Medulla oblongata (tissue), 1 donor: ENCODE data around the gene TBCK.
"Not testable (repeated sequence)": the region's sequence is repeated elsewhere in the genome, so short reads cannot be mapped to it uniquely, and the experiment has no call there.

Experiments
- DNase-seq: peaks from one replicate; pipeline ENCODE4 v3.0.0-alpha.2; 2015; ENCODE audit errors: extremely low spot score

The TBCK gene

GRCh38 chr4:106114270-106114669, 201.7 kb downstream of the TBCK start:
- no peak for DNase-seq

- DNase-seq: not testable (repeated sequence)
Measured at GRCh38 chr4:106111778-106112469, 204.1 kb downstream of the TBCK start.

- DNase-seq: no peak
Measured at GRCh38 chr4:106109929-106110328, 206.1 kb downstream of the TBCK start.

- no peak for DNase-seq
Measured at GRCh38 chr4:106105697-106106096, 210.3 kb downstream of the TBCK start.

- DNase-seq: no peak
Measured at GRCh38 chr4:106104276-106104675, 211.7 kb downstream of the TBCK start.

- DNase-seq: no peak
Measured at GRCh38 chr4:106096454-106096853, 219.6 kb downstream of the TBCK start.

GRCh38 chr4:106095408-106095807, 220.6 kb downstream of the TBCK start:
- DNase-seq: no peak

GRCh38 chr4:106092361-106093040, 223.5 kb downstream of the TBCK start:
- DNase-seq: no peak

GRCh38 chr4:106090826-106091225, 225.2 kb downstream of the TBCK start:
- DNase-seq: no peak

- no peak for DNase-seq
Measured at GRCh38 chr4:106083065-106083464, 232.9 kb downstream of the TBCK start.

- DNase-seq: no peak
Measured at GRCh38 chr4:106080376-106080775, 235.6 kb downstream of the TBCK start.

GRCh38 chr4:106079616-106080015, 236.4 kb downstream of the TBCK start:
- DNase-seq: no peak

GRCh38 chr4:106065018-106065417, 251.0 kb downstream of the TBCK start:
- DNase-seq: no peak

GRCh38 chr4:106063009-106063408, 253.0 kb downstream of the TBCK start:
- no peak for DNase-seq

GRCh38 chr4:106062452-106062875, 253.5 kb downstream of the TBCK start:
- no peak for DNase-seq

GRCh38 chr4:106058921-106059320, 257.1 kb downstream of the TBCK start:
- DNase-seq: no peak

- DNase-seq: no peak
Measured at GRCh38 chr4:106056914-106057313, 259.1 kb downstream of the TBCK start.

- DNase-seq: no peak
Measured at GRCh38 chr4:106051514-106051913, 264.5 kb downstream of the TBCK start.

GRCh38 chr4:106049490-106049889, 266.5 kb downstream of the TBCK start:
- no peak for DNase-seq

GRCh38 chr4:106048250-106048971, 267.6 kb downstream of the TBCK start:
- peak; percentile 8 for DNase-seq

- no peak for DNase-seq
Measured at GRCh38 chr4:106046083-106046482, 269.9 kb downstream of the TBCK start.

- no peak for DNase-seq
Measured at GRCh38 chr4:106041294-106042002, 274.6 kb downstream of the TBCK start.
